Left lung (tissue), 10 donors: ENCODE data around the gene ADM2. TPM values are rescaled to one million over a fixed set of nuclear protein-coding genes. Genes with fewer than 3 reads are reported as not detected.

Source experiments
- ATAC-seq: fragments of 200-7000 bp; cut with Tn5 transposase; one replicate; pipeline ENCODE4 v1.9.1; 2020; ENCODE audit warnings: moderate library complexity
- DNase-seq, 4 donors: peaks; one replicate each; pipeline ENCODE4 v3.0.0-alpha.2; 2013 to 2020
- H3K27ac ChIP-seq, 2 donors: fragments of 200-600 bp; sonication (generic) in 1 of 2; one replicate each; pipeline versions ENCODE4 v1.5.0 to v1.8.0; 2020 to 2021
- H3K27me3 ChIP-seq, 2 donors: fragments of 200-600 bp; sonication (generic) in 1 of 2; one replicate each; pipeline versions ENCODE4 v1.5.0 to v1.8.0; 2020 to 2021
- H3K36me3 ChIP-seq, 2 donors: fragments of 200-600 bp; sonication (generic) in 1 of 2; one replicate each; pipeline versions ENCODE4 v1.5.0 to v1.8.0; 2020 to 2021
- H3K4me1 ChIP-seq, 2 donors: fragments of 200-600 bp; one replicate each; pipeline ENCODE4 v1.8.0; 2021
- H3K4me3 ChIP-seq, 2 donors: fragments of 200-600 bp; sonication (generic) in 1 of 2; one replicate each; pipeline versions ENCODE4 v1.5.0 to v1.8.0; 2020 to 2021; ENCODE audit warnings: mild to moderate bottlenecking in 1 of 2
- H3K9me3 ChIP-seq, 2 donors: fragments of 200-600 bp; sonication (generic) in 1 of 2; one replicate each; pipeline versions ENCODE4 v1.5.0 to v1.8.0; 2020 to 2021
- intact Hi-C, 2 donors: fragments of 100-400 bp; cut with DNase I; formaldehyde crosslinking; loops; one replicate each; pipeline versions ENCODE4 v1.11.2 to v1.14.2; 2022
- polyA plus RNA-seq, 6 donors: library from polyadenylated mRNA; unstranded; fragments of 120-200 nt; gene quantifications; one replicate each; pipeline ENCODE4 v1.2.1, GENCODE V29; 2013; ENCODE audit not compliant: insufficient read length in 6 of 6
- total RNA-seq, 2 donors: library from RNA; stranded (reverse); fragmentation: NEBNext Ultra II Directional; extraction: Animal tissue kit (Norgen Biotek cat#: 25700); gene quantifications; one replicate each; pipeline ENCODE4 v1.2.1, GENCODE V29; 2021
- TF ChIP-seq, protein P1 (sequence below), 2 donors: fragments of 200-600 bp; sonication (generic) in 1 of 2; IDR thresholded peaks; one replicate each; pipeline versions ENCODE4 v1.5.0 to v1.8.0; 2021; ENCODE audit warnings: antibody characterized with exemption in 2 of 2
- donor health status: DM: no; HTN: yes; CAD: no.
- donor health status: DM: no; HTN: no; CAD: no.

The ADM2 gene
- total and polyA plus RNA-seq, 8 donors: 0.29 to 3.5 (median 0.65) TPM

DNA sequence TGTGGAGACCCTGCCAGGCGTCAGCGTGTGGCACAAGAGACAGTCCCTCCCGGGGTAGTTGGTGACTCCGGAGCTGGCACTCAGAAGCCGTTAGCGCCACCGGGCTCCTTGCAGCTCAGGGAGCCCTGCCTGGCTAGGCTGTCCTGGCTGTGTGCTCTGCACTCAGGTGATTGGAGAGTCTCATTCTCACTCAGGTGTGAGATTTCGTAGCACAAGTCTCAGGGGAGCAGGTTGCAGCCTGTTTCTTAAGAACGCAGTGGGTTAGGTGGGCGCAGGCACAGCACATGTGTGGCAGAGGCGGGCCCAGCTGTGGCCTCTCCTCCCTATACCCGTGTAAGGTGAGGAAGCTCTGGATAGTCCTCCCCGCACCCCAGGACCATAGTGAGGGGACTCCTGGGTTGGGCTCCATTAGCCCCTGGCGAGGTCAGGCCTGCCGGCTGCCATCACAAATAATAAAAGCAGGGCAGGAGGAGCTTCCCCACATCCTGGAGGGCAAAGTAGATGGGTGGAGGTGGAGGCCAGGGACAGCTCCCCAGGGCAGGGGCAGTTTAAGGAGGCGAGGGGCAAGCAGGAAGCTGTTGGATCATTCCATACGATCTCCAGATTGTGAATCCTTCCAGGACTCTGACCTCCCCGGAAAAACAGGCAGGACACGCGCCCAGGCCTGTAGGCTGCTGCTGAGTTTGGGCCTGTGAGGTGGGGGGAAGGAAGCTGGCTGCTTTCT lies 45.9 kb upstream of the ADM2 start:
- no peaks in the 10 kb centered on the region for H3K27me3 ChIP-seq
- H3K27ac ChIP-seq: no peak overlapping the region
- no peaks in the 10 kb centered on the region for H3K4me1 ChIP-seq
- no peak for ATAC-seq
- DNase-seq: peak in 1 of 4 donors; percentile 51
- TF ChIP-seq, protein P1, sequence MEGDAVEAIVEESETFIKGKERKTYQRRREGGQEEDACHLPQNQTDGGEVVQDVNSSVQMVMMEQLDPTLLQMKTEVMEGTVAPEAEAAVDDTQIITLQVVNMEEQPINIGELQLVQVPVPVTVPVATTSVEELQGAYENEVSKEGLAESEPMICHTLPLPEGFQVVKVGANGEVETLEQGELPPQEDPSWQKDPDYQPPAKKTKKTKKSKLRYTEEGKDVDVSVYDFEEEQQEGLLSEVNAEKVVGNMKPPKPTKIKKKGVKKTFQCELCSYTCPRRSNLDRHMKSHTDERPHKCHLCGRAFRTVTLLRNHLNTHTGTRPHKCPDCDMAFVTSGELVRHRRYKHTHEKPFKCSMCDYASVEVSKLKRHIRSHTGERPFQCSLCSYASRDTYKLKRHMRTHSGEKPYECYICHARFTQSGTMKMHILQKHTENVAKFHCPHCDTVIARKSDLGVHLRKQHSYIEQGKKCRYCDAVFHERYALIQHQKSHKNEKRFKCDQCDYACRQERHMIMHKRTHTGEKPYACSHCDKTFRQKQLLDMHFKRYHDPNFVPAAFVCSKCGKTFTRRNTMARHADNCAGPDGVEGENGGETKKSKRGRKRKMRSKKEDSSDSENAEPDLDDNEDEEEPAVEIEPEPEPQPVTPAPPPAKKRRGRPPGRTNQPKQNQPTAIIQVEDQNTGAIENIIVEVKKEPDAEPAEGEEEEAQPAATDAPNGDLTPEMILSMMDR (IDR thresholded peaks at IDR 0.05): no peak
- intact Hi-C loops: no loop called here
- H3K9me3 ChIP-seq: no peaks in the 10 kb centered on the region
- peaks cover 0 to 85% of the 10 kb centered on the region in 2 donors for H3K36me3 ChIP-seq
- H3K4me3 ChIP-seq: no peak overlapping the region

DNA sequence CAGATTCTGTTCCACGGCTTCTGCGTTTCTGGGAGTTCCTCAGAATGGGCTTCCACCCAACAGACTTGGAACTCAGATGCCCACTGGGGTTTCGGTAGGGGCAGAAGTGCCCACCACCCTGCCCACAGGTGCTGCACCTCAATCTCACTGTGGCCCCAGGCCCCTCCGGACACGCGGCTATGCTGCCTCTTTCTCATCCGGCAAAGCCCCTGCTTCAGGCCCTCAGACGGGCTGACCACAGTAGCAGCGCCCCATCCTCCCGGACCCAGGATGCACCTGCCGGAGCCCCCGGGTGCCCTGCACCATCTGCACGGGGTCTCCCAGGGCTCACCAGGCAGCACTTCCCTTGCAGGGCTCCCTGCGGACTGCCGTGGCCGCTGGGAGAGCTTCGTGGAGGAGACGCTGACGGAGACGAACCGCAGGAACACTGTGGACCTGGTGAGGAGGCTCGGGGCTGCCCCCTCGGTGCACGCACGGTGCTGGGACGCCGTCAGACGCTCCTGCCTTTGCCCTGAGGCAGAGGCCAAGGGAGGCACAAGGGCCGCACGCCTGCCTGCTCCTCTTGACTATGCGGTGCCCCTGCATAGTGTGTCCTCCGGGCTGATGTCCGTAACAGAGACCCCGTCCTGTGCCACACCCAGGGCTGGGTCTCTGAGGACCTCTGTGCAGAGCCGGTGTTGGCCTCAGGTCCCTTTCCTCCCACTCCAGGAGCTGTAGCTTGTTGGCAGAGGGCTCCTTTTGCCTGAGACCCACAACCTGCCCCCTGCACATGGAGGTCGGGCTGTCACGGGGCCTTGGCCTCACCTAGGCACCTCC lies 45.1 kb upstream of the ADM2 start:
- TF ChIP-seq, protein P1 (IDR thresholded peaks at IDR 0.05): no peak
- ATAC-seq (no peak), DNase-seq (peak in 1 of 4 donors; percentile 77)
- H3K27ac ChIP-seq: no peak overlapping the region
- no peaks in the 10 kb centered on the region for H3K4me1 ChIP-seq
- intact Hi-C loops: no loop called here
- H3K36me3 ChIP-seq: peaks cover 0 to 85% of the 10 kb centered on the region in 2 donors
- no peaks in the 10 kb centered on the region for H3K27me3 ChIP-seq
- no peaks in the 10 kb centered on the region for H3K9me3 ChIP-seq
- H3K4me3 ChIP-seq: no peak overlapping the region

DNA sequence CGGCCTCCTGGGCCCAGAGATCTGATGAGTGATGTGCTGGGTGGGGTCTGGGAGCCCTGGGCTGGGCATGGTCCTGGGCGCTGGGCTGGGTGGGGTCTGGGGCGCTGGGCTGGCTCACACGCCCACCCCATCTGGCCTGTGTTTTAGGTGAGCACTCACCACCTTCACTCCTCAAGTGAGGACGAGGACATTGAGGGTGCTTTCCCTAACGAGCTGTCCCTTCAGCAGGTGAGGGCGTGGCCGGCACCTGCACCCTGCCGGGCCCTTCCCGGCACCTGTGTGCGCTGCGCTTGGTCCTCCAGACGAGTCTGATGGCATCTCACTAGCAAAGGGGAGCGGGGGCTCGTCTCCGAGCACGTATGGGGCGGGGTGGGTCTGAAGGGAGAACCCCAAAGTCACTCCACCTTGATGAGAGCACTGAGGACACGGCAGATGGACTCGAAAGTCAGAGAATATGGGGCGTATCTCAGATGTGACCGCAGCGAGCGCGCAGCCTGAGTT lies 44.5 kb upstream of the ADM2 start:
- H3K4me3 ChIP-seq: no peak overlapping the region
- TF ChIP-seq, protein P1 (IDR thresholded peaks at IDR 0.05): no peak
- peak in 1 of 4 donors; percentile 54 for DNase-seq
- H3K36me3 ChIP-seq: peaks cover 0 to 85% of the 10 kb centered on the region in 2 donors
- no peak for ATAC-seq
- no peaks in the 10 kb centered on the region for H3K27me3 ChIP-seq
- no peaks in the 10 kb centered on the region for H3K9me3 ChIP-seq
- H3K27ac ChIP-seq: no peak overlapping the region
- no peaks in the 10 kb centered on the region for H3K4me1 ChIP-seq
- intact Hi-C loops: no loop called here

DNA sequence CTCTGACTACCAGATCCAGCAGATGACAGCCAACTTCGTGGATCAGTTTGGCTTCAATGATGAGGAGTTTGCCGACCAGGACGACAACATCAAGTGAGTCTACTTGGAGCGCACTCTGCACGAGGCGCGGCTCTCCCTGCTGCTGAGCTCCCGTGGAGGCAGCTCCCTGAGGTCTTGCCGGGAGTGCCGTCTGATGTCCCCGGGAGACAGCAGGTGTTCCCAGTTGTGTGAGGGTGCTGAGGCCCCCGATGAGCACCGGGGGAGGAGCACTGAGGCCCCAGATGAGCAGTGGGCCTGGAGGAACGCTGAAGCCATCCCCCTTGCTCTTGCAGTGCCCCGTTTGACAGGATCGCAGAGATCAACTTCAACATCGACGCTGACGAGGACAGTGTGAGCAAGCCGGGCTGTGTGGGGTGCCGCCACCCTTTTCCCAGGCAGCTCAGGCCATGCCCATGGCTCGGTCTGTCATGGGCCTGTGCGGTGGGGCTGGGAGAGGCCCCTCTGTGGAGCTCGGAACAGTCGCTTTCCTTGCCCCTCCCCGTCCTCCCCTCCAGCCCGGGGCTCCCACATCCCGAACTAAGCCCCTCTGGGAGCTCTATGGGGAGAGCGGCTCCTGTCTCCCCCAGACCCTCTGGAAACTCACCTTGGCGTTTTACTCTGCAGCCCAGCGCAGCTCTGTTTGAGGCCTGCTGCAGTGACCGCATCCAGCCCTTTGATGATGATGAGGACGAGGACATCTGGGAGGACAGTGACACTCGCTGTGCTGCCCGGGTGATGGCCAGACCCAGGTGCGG lies 43.6 kb upstream of the ADM2 start:
- ATAC-seq: no peak
- no peak overlapping the region for H3K27ac ChIP-seq
- no peaks in the 10 kb centered on the region for H3K9me3 ChIP-seq
- intact Hi-C loops: no loop called here
- DNase-seq: peak in 1 of 4 donors; percentile 61
- H3K27me3 ChIP-seq: no peaks in the 10 kb centered on the region
- H3K36me3 ChIP-seq: peaks cover 0 to 83% of the 10 kb centered on the region in 2 donors
- no peak overlapping the region for H3K4me3 ChIP-seq
- H3K4me1 ChIP-seq: no peaks in the 10 kb centered on the region
- TF ChIP-seq, protein P1 (IDR thresholded peaks at IDR 0.05): no peak
